GM21619 (cell line): ENCODE measurements around the gene HSD17B7.
A peak's percentile ranks its signal among the peaks of the same experiment; 100 is the strongest.
"Not testable (repeated sequence)": the region's sequence is repeated elsewhere in the genome, so short reads cannot be mapped to it uniquely, and the experiment has no call there.

Experiments used
- ATAC-seq: cut with Tn5 transposase; IDR thresholded peaks from one replicate; pipeline ENCODE4 v1.9.1; 2021; ENCODE audit not compliant: unreplicated experiment

Gene HSD17B7, protein sequence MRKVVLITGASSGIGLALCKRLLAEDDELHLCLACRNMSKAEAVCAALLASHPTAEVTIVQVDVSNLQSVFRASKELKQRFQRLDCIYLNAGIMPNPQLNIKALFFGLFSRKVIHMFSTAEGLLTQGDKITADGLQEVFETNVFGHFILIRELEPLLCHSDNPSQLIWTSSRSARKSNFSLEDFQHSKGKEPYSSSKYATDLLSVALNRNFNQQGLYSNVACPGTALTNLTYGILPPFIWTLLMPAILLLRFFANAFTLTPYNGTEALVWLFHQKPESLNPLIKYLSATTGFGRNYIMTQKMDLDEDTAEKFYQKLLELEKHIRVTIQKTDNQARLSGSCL

DNA sequence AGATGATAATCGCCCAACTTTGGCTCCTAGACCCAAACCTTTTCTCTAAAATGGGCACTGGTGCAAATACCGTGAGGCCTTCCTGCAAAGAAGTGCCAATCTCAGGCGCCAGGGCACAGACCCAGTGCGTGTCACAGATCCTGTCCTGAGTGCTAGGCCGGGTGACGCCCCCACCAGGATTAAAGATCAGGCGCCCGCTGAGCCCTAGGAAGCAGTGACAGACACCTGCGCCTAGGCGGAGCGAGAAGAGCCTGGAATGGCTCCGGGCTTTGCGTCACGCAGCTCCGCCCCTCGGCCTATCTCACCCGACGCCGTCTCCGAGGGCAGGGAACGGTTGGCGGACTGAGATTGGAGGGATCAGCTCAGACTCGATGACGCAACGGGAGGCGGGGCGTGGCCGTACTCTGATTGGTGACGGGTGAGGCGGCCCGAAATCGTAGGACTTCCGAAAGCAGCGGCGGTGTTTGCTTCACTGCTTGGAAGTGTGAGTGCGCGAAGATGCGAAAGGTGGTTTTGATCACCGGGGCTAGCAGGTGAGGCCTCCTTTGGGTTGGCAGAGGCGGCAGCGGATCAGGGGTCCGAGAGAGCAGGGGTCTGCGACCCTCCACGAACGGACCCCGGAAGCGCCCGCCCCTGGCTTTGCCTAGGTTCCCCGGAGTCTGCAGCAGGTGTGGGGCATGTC is at the start of gene HSD17B7:
Gene HSD17B7, plus strand, starts transcription at position 400 of the 682 bp plus-strand sequence. Its CDS starts 99 bp downstream, at position 499.
- ATAC-seq, result peak; percentile 99

DNA sequence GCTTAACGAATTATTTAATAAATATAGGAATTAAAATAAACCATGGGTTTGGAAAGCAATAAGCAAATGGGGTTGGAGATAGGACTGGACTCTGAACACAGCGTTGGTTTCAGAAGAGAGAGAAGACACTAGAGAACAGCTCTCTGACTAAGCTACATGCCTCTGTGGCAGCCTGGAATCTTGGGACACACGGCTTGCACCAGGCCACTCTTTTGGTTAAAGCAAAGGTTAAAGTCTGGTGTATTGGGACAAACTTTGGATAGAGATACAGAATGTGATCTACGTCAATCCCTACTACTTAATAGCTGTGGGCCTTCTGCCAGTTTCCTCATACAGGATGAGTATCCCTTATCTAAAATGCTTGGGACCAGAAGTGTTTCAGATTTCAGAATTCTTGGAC is 49.7 kb upstream of the HSD17B7 start:
- no peak for ATAC-seq

DNA sequence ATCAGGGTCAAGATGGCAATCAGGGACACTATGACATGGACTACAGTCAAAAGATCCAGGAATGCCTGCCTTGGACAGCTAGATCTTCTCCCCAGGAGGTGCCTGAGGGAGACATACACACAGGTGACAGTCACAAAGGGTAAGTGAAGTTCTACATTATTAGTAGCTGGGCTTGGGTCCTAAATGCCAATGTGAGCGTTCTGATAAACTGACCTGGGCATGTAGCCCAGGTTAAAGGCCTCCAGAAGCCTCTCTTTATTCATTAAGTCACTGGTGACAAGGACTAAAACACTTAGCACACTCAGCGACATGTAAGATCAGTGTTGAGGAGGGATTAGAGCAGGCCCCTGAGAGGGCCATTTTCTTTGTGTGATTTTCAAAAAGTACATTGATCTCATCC is 48.9 kb upstream of the HSD17B7 start:
- ATAC-seq, result no peak

DNA sequence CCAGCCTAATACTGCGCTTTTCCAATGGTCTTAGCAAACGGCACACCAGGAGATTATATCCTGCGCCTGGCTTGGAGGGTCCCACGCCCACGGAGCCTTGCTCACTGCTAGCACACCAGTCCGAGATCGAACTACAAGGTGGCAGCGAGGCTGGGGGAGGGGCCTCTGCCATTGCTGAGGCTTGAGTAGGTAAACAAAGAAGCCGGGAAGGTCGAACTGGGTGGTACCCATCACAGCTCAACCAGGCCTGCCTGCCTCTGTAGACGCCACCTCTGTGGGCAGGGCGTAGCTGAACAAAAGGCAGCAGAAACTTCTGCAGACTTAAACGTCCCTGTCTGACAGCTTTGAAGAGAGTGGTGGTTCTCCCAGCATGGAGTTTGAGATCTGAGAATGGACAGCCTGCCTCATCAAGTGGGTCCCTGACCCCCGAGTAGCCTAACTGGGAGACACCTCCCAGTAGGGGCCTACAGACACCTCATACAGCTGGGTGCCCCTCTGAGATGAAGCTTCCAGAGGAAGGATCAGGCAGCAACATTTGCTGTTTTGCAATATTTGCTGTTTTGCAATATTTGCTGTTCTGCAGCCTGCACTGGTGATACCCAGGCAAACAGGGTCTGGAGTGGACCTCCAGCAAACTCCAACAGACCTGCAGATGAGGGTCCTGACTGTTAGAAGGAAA is 44.1 kb upstream of the HSD17B7 start:
- not testable (repeated sequence) for ATAC-seq

DNA sequence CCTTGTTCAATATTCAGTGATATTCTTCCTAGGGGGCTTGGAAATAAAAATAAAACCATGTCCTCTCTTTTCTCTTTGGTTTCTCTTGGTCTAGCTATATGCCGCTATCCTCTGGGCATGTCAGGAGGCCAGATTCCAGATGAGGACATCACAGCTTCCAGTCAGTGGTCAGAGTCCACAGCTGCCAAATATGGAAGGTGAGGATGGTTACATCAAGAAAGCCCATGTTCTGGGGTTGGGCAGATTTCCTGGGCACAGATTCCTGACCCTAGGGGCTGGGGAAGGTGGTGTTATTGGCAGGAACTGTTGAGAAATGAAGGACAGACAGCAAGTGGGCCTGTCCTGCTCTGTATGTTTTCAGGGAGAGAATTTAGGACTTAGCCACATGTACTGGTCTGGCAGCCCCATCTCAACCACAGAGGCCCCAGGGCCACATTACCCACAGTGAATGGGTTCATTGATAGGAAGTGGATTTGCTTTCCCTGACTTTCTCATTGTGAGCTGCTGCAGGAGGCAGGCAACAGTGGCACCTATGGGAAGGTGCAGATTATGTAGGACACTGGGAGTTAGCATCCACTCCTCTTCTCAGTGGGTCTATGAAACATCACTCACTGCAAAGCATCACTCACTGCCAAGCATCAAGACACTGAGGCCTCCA is 37.4 kb upstream of the HSD17B7 start:
- ATAC-seq, result no peak

DNA sequence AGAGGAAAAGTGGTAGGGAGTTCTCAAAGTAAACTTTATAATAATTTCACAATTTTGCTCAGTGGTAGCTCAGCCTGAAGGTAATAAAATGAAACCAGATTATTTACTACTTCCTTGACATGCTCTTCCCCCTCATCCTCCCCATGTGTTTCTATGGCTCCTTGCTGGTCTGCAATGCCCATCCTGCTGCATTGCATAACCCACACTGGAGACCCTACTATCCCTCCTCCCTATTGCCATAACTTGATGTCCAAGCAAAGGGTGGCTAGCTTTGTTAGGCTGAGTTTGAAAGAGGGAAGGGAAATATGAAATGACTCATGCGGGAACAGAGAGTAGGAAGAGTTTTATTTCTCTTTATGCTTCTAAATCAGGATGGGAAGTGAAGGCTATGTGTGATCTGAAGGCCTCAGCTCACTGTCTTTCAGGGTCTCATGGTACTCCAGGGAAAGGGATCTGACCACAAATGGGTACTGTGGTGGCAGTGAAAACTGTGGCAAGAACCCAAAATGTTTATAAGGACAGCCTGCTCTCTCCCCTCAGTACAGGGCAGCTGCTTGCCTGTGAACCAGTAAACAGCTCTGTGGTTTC is 36.4 kb upstream of the HSD17B7 start:
- ATAC-seq, result no peak

DNA sequence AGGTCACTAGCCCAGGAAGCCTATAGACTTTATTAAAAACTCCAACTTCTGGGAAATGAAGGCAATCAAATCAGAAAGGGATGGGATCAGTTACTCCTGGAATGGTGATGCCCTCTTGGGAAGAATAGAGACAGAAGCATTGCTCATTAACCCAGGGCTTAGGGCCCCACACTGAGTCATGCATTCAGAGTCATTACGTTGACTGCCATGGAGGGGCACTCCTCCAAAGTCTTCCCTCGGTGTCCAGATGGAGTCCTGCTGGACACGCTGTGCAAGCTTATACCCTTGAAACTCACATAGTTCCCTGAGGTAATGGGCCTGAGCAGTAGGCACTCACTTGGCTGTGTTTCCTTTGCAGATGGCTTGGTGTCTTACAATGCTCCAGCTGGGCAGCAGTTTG is 35.2 kb upstream of the HSD17B7 start:
- ATAC-seq, result no peak

DNA sequence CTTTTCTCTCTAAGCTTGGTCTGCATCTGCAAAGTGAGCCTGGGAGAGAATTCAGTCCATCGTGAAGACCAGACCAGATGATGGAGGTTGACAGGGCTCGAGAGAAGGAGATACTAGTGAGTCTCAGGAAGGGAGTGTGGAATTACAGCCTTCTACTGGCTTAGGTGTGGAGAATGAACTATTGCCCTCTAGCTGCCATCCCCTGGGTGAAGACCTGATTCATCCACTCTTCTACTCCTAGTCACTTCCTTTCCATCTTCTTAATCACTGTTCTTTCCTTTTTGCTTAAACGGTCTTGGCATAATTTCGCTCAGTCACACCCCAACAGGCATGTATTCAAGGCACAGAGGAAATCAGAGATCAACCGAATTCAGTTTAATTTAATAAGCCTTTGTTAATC is 34.0 kb upstream of the HSD17B7 start:
- ATAC-seq, result no peak

DNA sequence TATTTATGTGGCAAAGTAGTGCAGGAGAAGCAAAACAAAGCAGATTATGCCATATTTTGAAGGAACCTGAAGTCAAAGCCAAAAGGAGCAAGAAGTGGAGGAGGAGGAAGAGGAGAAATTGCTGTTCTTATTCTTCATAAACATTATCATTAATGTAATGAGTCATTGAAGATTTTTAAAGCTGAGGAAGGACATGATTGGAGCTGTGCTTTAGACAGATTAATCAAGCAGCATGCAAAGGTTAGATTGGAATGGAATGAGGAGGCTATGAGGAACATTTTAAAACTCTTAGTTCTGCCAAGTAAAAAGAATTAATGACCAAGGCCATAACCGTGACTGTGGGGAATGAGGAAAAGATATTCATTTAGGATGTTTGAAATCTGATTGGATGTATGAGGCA is 33.0 kb upstream of the HSD17B7 start:
- no peak for ATAC-seq

DNA sequence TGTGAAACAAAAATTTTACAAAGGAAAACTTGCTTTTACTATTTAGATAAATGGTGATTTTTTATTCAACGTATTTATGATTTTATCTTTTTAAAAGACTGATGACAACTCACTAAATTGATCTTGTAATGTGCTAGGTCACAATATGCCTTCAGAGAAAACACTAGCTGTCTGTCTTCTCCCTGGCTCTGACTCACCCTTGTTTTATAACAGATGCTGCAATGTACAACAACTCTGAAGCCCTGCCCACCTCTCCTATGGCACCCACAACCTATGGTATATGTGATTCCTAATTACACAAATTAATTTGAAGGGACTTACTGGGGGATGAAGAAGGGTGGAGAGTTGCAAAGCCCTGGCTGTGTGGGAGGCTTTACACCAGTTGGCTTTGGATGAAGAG is 24.7 kb upstream of the HSD17B7 start:
- ATAC-seq, result no peak

DNA sequence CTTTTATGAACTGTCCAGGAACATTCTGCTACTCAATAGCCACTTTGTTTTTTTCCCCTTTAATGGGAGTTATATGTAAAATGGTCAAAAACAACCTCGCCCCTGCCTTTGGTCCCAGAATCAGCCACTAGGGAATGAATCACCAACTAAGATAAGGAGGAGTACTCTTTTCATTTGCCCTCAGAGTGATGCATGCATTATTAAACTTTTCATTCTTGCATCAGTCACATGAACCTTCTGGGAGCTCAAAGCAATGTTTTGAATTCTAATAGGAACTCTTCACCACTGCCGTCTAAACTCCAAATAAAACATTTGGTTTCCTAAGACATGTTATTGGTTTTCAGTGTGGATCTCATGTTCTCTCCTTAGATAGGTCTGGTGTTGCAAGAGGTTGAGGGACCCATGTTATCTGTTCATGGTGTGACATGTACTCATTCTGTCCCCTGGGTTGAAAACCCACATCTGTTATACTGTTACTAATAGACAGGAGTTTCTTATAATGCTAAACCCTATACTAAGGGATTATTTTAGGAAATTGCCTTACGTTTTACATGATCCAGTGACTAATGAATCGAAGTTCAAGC is 17.8 kb upstream of the HSD17B7 start:
- ATAC-seq, result no peak

DNA sequence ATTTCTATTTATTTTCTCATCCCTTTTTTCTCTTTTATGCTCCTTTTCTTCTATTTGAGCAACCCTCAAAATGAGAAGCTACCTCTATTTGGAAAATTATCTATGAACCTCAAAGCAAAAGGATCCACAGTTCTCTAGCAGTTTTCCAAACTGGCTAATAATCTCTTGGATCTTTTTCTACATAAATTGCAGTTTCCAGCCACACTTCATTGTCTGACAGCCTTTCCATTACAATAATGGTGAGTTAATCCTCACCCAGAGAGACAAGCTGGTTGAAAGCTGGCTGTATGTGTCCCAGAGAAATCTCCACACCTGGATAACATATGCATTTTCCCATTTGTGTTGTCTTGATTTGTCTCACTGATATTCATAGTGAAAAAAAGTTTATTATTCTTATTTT is 16.5 kb upstream of the HSD17B7 start:
- no peak for ATAC-seq

DNA sequence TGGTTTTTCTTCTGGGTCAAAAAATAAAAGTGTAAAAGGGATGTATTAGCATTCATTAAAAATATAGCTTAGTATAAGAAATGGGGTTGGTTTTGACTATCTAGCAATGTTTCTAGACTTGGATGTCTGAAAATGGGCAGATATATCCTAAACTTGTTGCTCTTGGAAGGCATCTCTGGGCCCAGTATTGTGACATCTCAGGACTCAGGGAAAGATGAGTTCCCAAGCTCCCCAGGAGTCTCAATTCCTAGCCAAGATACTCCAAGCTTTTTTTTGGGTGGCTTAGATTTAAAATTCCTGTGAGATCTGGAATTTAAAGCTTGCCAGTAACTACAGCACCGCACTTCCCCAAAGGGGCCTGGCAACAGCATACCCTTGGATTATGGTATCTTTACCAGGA is 11.5 kb upstream of the HSD17B7 start:
- no peak for ATAC-seq

DNA sequence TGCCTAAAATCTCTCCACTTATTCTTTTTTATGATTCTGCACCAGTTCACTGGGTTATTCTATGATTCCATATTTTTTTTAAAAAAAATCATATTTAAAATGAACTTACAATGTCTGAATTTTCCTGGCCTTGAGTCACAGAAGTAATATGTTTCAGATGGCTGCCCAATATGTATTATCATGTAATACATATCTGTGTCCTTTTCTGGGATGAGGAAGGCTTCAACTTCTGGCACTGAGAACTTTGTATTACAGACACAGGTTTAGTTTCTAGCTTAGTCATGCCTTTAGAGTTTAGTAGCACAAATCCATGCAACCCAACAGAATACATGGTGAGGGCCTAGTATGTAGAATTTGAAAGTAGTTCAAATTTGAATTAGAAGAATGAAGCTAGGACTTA is 7.8 kb upstream of the HSD17B7 start:
- no peak for ATAC-seq

DNA sequence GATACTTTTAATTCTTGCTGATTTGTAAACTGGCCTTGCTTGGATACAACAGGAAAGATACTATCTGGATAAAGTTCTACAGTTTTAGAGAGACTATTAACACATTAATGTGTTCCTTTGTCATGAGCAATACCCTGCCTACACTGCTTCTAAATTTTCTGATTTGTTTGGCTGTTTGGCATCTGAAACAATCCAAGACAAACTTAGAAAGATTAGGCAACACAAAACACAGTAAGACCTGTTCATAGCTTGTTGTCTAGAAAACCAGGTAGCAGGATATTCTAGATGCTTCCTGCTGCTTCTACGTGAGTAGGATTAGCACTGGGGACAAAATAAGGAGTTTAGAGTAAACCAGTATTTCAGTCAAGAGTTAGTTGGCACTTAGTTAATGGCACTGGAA is 5.6 kb upstream of the HSD17B7 start:
- not testable (repeated sequence) for ATAC-seq

DNA sequence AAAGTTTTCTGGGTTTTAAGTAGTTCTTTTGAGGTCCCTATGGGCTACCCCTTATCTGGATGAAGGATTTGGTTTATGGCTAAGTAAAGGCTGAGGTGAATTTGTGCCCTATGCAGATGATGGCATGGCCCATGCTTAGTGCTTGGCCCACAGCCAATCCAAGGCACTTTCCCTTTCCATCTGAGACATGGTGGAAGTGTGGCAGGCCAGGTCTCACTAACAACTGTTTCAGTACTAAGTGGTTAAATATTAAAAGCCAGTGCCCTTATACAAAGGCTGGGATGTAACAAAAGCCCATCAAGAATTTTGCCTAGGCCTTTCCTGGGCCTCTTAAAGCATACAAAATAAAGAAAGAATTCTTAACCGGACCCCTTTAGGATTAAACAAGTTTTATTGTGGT is 1.7 kb upstream of the HSD17B7 start:
- not testable (repeated sequence) for ATAC-seq

DNA sequence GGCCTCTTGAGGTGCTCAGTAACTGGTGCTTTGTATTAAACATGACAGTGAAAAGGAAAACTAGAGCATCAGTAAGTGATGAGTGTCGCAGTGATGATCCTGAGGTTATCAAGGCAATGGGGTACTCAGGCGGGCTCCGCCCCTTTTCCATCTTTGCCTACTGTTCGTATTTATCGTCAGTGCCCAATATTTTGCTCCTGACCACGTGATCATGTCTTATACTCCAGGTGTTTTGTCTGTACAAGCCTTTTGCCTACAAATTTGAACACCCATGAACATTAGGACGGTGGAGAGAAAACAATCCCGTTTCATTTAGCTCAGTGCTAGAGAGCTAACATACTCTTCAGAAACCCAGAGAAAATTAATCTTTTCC is 469 bp downstream of the HSD17B7 start:
- not testable (repeated sequence) for ATAC-seq

DNA sequence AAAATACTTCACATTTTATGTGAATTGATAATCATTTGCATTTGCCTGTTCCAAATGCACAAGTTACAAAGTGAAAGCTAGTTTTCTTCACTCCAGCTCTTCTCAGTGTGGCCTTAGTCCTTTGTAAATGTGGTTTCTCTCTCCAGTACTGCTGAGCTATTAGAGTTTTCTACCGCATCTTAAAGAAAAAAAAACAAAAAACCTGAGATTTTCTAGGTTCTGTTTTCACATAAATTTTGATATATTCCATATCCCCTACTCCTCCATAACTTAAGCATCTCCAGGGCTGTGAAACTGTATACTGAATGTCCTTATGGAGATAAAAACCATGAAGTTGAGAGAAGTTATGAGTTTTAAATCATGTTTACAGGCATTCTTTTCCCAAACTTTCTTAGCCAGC is 3.8 kb downstream of the HSD17B7 start:
- ATAC-seq, result not testable (repeated sequence)

DNA sequence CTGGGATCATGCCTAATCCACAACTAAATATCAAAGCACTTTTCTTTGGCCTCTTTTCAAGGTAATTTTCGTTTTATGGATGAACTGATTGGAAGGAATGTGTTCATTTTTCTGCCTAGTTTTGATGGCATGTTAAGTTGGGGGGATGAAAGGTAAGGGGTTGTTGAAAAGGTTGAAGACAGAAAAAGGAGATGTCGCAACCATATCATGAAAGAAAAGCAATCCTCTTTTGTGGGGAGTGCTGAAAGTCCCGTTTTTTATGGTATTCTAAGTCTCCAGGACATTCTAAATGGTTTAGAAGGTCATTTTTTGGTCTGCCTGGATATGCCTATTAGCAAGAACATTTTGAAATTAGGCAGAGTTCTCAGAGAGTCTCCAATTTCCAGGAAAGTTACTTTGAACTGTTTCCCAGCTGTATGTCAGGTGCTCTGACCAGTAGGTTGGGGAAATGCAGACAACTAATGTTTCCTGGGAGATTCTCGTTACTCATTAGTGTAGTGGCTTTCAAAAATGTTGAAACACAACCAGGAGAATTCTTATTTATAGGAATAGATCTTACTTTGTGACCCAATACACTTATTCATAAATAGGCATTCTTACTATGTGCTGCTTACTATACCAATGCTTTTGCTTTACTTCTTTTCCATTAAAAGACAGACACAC is 6.2 kb downstream of the HSD17B7 start:
- ATAC-seq, result not testable (repeated sequence)
